GM21515 (cell line): ENCODE data around the gene AFAP1L2.
"Not testable (repeated sequence)": the region's sequence is repeated elsewhere in the genome, so short reads cannot be mapped to it uniquely, and the experiment has no call there.

Experiments
- ATAC-seq: cut with Tn5 transposase; IDR thresholded peaks from one replicate; pipeline ENCODE4 v1.9.1; 2021; ENCODE audit not compliant: unreplicated experiment

Gene AFAP1L2

DNA sequence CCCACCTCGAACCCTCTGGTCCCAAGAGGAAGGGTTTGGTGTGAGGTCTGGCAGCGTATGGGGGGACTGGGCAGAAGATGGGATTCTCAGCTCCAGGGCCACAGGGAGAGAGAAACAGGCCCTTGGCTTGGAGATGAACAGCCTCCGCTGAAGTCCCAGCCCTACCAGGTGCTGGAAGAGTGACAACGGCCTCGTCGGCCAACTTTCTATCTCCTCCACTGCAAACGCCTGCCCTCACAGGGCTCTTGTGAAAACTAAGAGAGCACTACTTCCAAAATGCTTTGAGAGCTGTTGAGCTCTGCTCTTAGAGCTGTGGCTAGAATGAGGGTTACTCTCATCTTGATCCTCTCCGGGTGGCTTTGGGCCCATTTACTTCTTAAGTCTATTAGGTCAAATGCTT, 63.5 kb downstream of the AFAP1L2 start:
- no peak for ATAC-seq

DNA sequence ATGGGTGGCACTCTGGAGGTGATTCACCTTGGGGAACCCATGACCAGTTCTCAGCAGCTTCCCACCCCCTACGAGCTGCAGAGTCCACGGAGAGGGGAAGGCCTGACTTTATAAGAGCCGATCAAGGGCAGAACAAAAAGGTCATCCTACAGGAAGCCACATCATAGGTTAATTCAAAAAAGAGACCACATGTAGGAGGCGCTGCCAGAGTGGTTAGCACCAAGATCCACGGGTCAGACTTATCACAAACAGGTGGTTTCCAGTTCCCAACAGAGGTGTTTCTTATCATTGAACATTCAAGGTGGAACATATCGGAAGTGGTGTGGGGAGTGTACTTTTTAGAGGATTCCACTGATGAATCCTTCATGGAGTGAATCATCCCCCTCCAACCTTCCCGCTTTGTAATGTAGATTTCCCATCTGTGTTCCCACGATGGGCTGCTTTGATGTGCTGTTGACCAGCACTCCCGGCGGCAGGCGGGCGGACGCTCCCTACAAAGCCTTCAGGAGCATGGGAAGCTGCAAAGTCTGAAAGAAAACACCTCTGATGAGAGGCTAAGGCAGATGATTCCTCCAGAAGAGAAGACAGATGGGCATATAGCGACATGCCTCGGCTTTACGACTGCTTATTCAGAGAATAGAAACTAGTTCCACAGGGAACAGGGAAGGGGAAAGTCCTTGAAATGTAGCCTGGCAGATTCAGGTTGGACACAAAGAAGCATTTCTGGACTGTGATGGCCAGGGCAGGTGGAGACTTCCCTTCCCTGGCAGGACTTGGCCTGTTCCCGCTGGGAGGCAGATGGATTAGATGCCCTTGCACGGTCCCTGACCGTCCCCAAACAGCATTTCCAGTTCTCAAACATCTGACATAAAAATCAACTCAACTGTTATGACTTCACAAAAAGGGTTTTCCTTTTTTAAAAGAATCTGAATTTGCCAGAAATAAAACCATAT, 66.5 kb downstream of the AFAP1L2 start:
- ATAC-seq: no peak

DNA sequence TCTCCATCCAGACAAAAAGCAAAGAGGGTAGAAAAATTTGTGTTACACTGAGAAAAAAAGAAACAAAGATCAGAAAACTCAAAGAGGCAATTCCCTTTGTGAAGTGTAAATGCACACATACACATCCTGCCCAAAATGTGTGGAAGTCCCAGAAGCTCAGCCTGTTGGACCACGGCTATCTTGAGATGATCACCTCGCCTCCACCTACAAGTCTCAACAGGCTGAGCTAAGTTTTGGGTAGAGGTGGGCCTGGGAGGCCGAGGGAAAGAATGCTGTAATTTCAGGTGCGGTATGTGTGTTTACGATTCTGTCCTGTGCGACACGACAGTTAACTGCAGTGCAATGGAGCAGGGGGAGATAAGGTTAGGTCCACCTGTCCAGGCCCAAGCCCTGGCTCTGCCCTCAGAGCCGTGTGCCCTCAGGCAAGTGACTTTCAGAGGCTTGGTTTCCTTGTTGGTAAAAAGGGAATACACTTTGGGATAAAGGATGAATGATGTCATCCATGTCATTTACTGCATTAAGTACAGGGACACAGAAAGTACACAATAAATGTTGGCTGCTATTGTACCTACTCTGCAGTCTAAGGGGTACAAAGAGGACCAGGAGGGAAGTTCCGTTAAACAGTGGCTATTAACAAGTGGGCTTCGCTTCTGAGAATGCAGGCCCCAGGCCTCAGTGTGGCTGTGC, 67.3 kb downstream of the AFAP1L2 start:
- ATAC-seq: no peak

DNA sequence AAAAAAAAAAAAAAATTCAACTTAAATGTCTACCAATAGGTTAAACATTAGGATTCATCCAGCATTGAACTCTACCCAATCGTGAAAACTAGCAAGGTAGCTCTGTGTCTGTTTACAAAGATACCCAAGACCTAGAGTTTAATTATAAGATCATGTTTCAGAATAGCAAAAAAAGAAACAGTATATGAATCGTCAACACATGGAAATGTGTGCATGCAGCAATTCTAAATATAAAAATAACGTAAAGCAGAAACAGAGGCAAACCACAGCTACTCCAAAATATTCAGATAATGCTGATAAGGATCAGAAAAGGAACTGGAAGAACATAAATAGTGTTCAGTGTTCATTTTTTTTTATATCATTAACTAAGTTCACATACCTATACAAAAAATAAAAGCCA, 68.7 kb downstream of the AFAP1L2 start:
- ATAC-seq: no peak

DNA sequence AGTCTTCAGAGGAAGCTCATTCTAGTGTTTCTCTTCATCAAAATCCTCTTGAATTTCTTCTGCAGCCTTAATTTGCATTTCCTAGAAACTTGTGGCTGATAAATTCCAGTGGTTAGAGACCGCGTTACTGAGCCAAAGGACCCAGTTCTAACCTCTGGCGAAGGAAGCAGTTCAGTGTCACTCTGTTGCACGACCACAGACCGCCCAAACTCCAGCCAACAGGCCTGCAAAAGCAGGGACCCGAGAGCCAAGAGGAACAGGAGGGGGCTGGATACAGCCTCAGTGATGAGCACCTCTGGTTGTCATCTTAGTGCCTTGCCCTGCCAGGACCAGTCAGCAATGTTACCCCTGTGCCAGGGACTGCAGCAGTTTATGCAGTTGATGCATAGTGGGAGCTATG, 70.0 kb downstream of the AFAP1L2 start:
- no peak for ATAC-seq

DNA sequence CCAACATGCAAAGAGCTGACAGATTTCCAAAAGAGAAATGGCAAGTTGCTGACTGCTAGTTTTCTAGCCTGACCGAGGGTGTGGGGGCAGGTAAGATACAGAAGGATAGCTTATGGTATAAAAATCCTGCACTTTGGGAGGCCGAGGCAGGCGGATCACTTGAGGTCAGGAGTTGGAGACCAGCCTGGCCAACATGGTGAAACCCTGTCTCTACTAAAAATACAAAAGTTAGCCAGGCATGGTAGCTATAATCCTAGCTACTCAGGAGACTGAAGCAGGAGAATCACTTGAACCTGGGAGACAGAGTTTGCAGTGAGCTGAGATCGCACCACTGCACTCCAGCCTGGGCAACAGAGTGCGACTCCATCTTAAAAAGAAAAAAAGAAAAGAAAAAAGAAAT, 70.9 kb downstream of the AFAP1L2 start:
- not testable (repeated sequence) for ATAC-seq

DNA sequence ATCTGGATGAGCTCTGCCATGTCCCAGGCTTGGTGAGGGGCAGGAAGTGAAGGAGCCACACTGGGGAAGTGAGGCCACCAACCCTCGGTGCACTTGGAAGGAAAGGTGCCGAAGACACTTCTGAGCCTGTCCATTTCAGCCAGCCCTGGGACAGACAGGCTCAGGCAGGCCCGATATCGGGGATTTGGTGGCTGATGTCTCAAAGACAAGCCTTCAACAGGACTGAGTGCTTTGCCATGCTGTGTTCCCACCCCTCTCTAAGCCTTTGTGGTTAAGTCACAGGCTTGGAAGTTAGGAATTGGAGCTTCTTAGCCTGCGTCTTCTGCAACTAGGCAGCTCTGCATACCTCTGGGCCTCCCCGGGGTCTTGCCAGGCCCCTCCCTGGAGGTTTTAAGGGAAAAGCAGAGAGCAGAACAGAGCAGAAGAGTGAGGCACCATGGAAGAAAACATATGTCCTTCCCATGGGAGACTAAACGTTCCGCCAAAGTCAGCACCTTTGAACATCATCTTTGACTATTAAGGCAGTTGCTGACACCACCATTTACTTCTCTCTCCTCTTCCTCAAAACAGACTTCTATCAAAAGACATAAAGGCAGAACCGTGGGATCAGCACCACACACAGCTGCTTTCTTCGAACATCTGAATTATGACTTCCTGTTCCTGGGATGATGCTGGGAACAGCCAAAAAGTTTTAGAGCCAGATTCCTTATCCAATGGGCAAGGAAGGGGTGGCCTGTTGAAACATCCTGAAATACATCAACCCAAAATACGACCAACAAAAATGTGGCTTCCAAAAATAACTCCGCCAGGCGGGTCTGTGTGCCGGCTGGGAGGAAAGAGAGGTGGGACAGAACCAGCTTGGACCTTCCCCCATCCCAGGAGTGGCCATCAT, 71.8 kb downstream of the AFAP1L2 start:
- ATAC-seq: no peak

DNA sequence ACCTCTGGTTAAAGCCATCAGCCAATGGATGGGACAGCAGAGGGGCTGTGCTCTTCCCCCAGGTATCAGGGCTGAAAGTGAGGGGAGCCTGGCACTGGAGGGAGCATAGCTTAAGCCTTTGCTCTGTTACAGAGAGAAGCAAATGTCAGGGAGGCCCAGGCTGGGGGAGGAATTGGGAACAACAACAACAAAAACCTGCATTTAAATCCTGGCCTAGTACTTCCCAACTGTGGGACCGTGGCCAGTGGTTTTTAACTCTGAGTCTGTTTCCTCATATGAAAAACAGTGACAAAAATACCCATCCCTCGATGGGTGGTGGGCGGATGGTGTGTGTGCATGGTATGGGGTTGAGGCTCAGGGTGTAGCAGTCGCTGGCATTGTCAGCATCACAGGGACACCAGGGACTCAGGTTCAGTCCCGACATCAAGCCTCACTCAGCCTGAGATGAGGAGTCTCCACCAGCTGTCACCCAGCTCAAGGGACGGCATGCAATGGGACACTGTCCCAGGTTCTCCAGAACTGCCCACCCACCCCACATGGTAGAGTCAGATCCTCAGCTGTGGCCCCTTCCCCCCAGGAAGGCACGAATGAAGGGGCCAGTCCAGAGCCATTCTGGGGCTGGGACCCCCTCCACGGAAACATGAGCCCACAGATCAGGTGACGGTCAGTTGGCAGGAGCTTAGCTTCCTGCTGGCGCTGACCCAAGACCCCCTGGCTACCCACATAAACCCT, 74.5 kb downstream of the AFAP1L2 start:
- ATAC-seq: no peak

DNA sequence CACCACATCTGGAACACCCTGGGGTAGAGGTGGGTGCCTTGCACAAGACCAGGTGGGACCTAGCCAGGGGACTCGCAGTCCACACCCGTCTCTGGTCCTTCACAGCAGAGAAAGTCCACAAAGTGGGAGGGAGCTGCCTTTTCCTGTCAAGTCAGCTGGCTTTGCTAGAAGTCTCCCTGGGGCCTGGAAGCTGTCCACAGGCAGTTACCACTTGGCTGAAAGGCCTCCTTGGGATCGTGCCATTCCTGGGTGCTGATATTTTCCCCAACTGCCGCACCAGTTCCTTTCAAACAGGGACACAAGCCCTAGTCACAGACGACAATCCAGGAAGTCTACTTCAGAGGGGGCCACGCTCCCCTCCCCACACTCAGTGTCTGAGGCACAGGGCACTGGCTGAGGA, 75.4 kb downstream of the AFAP1L2 start:
- ATAC-seq: no peak

DNA sequence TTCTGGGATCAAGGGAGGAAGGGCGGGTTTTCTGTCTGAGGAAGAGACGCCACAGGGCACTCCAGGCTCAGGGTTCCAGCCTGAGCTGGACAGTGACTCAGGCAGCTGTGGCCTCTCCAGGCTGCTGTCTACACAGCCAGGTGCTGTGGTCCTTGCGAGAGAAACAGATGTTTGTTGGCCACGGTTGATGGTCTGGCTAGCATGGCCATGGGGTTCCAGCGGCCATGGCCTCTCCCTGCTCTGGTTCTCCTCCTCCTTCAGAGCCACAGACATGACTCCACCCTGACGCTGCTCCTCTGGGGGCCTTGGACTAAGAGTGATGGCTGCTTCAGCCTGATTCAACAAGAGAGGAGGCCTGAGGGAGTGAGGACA, 75.9 kb downstream of the AFAP1L2 start:
- ATAC-seq: no peak

DNA sequence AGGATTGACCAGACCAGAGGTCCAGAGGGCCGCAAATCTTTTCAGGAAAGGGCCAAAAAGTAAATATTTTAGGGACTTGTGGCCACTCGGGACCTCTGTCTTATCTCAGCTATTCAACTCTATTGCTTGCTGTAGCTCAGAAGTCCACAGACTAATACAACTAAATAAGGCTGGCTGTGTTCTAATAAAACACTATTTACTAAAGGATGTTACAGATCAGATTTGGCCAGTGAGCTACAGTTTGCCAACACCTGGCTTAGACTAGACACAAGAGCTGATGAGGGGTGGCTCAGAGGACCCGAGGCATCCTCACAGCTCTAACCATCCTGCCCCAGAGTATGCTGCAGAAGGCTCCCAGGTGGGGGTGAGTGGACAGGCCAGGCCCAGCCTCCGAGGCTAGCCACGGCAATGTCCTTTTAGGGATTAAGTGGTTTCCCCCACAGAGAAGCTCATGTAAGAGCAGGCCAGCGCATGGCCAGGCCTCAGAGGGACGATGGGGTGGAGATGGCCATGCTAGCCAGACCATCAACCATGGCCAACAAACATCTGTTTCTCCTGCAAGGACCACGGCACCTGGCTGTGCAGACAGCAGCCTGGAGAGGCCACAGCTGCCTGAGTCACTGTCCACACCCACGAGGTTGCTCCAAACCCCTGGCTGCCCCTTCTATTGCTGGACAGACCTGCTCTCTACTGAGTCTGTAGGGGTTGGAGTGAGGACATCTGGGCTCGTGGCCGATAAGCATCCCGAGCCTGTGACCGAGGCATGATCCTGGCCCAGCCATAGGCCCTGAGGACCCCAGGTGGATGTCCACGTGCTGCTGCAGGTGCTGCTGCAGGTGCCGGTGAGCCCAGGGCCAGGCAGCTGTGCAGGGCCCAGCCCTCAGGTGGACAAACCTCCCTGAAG, 76.5 kb downstream of the AFAP1L2 start:
- no peak for ATAC-seq

DNA sequence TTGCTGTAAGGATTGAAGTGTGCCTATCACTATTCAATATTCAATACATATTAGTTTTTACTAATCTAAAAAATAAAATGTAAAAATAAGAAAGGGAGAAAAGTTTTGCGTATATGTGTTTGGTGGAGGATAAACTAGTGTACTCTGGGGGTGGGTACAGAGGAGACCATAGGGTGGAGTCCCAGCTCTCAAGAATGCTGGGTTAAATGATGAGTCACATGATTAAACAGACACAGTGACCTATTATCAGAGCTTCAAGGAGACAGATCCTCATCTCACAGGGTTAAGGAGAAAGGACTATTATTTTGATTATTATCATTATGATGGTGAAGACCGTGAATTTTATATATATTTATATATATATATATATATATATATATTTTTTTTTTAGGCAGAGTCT, 77.5 kb downstream of the AFAP1L2 start:
- ATAC-seq: no peak

DNA sequence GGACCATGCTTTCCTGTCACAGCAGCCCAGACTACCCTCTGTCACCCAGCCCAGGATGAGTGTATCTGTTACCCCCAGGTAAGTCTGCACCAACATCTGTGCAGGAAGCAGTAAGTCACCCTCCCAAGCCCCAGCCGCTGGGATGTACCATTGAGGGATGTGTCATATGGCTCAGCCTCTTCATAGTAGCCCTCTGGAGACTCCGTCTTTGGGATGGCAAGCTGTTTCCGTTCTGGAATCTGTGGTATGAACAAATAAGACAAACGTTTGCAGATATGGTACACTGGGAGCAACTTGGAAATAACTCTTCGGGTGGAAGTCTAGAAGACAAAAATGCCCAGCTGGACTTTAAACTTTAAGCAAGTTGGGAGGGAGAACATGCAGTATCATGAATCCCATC, 81.3 kb downstream of the AFAP1L2 start:
- no peak for ATAC-seq

DNA sequence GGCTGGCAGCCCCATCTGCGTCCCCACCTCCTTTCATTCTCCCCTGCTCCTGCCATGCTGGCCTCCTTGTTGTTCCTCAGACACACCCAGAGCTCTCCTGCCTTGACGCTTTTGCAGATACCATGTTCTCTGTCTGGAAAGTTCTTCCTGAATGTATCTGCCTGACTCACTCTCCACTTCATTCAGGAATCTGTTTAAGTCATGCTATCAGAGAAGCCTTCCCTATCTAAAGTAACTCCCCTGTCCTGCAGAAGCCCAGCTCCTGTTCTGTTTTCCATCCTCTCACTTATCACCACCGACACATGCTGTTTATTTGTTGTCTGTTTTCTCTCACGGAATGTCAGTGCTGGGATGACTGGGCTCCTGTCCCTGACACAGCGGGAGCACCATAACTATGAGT, 82.0 kb downstream of the AFAP1L2 start:
- ATAC-seq: no peak

DNA sequence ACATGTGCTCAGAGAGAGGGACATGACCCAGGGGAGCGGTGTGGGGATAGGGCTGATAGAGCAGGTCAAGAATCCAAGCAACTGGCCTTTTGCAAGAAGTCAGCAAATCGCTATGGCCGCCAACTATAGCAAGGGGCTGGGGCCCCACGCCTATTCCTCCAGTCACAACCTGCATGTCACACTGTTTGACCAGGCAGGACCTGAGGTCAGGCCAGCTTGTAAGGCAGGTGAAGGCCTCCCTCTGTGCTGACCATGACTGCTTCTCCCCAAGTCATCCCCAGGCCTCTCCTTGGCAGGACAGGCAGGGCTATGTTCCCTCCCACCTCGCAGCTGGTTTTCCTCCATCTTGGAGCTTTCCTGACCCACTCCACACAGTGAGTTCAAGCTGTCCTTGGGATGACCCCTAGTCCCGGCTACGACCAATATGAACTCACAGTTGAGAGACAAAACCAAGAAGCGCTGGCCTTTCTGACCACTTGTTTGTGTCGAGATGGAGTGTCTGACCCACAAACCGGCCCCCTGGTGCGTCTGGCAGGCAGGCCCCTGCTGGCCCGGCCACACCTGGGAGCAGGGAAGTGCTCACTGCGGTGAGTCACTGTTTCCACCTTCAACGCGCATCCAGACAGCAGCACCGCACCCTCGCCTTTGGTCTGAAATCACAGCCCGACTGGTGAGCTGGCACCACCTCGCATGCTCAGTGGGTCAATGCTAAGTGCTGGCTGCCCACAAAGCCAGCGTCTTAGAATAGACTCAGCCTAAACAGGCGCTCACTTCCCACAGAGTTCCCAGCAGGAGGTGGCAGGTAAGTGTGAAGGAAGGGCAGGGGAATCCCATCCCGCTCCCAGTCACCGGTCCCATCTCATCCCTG, 83.8 kb downstream of the AFAP1L2 start:
- ATAC-seq: no peak

DNA sequence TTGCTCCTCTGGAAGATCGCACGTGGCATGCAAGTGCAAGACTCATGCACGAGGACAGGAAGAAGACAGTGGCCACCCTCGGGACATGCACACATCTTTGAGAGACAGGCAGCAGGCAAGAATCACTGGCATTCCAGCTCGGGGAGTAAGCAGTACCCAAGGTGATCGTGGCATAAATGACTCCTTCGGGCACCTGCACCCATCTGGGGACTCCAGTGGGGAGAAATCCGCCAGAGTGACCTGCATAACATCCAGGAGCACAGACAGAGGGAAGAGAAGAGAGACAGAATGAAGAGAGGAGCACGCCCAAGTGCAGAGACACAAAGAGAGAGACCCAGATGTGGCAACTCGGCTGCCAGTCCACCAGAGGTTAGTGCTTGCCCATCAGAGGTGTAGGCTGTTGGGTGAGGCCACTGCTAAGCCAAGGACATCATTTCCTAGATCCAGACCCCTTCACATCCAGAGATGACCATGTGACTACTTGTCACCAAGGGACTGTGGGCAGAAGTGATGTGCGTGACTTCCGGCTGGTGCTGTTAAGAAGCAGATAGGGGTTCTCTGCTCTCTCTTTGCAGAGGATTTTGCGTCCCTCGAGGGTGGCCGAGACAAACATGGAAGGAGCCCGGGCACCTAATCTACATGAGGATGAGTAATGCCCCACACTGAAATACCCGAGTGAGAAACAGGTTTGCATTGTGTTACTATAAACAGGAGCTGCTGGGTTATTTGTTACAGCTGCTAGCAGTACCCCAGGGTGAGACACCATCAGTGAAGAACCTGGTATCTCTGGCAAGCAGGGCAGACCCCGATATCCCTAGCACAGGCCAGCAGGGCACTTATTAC, 84.7 kb downstream of the AFAP1L2 start:
- no peak for ATAC-seq

DNA sequence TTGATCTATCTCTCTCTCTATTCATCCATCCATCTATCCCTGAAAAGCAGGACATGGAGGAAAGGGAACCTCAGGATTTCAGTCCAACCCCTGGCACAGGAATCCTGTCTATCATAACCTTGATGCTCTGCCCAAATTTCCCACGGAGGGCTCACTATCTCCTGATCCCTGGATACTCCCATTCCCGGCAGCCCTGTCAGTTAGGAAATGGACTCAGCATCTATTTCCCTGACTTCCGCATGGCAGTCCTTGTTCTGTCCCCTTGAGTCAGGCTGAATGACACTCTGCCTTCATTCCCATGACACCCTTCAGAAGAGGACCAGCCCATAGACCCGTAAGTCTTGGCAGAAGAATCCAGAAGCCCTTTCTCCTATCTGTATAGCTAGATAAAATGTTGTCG, 87.6 kb downstream of the AFAP1L2 start:
- ATAC-seq: no peak
